Dermis blood vessel endothelial cell (primary cell): ENCODE measurements around the gene ZNF678. TPM values are rescaled to one million over a fixed set of nuclear protein-coding genes. Genes with fewer than 3 reads are reported as not detected.

Source experiments
- DNase-seq: peaks from one replicate; pipeline ENCODE4 v3.0.0; 2010
- total RNA-seq: library from RNA; depleted of rRNA; stranded (reverse); fragments of >200 nt; gene quantifications from 2 replicates; pipeline ENCODE4 v1.2.3, GENCODE V29; 2014

The ZNF678 gene
- total RNA-seq, result 11.7 and 21.4 TPM in 2 replicates

- DNase-seq, result peak; percentile 98
Measured at GRCh38 chr1:227563324-227564201, at the start of gene ZNF678. Gene ZNF678, plus strand, starts transcription at chr1:227563556. Its CDS starts 87,436 bp downstream, at chr1:227650992.

- no peak for DNase-seq
Measured at GRCh38 chr1:227518876-227519275, 44.5 kb upstream of the ZNF678 start.

DNA sequence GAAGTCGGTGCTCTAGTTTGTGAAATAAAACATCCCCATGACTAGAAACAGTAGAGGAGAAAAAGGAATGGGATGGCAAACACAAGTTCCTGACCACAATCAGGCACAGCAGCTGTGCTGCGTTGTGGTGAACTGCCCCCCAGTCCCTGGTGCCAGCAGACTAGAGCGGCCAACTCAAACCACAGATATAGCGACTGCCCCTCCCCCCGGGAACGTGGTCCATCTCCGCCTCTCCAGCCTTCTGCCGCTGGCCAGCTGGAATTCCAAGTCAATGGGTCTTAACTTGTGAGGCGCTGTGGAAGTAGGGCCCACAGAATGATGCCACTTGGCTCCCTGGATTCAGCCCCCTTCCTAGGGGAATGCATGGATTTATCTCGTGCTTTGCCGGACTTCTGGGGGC lies 41.6 kb upstream of the ZNF678 start:
- no peak for DNase-seq

DNA sequence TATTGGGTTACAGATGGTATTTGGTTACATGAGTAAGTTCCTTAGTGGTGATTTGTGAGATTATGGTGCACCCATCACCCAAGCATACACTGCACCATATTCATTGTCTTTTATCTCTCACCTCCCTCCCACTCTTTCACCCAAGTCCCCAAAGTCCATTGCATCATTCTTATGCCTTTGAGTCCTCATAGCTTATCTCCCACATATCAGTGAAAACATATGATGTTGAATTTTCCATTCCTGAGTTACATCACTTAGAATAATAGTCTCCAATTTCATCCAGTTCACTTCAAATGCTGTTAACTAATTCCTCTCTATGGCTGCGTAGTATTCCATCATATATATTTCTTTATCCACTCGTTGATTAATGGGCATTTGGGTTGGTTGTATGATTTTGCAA lies 36.8 kb upstream of the ZNF678 start:
- DNase-seq, result no peak

DNA sequence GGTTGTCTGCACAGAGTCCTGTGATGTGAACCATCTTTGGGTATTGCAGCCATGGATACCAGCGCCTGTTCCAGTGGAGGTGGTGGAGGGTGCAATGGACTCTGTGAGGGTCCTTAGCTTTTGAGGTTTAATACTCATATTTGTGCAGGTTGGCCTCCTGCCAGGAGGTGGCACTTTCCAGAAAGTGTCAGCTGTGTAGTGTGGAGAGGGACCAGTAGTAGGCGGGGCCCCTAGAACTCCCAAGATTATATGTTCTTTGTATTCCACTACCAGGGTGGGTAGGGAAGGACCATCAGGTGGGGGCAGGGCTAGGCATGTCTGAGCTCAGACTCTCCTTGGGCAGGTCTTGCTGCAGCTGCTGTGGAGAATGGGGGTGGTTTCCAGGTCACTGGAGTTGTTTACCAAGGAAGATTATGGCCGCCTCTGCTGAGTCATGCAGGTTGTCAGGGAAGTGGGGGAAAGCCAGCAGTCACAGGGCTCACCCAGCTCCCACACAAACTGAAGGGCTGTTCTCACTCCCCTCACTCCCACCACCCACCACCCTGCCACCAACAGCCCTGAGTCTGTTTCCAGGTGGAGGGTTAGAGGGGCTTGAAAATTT lies 31.2 kb upstream of the ZNF678 start:
- peak; percentile 20 for DNase-seq

- no peak for DNase-seq
Measured at GRCh38 chr1:227540170-227541098, 22.9 kb upstream of the ZNF678 start.

DNA sequence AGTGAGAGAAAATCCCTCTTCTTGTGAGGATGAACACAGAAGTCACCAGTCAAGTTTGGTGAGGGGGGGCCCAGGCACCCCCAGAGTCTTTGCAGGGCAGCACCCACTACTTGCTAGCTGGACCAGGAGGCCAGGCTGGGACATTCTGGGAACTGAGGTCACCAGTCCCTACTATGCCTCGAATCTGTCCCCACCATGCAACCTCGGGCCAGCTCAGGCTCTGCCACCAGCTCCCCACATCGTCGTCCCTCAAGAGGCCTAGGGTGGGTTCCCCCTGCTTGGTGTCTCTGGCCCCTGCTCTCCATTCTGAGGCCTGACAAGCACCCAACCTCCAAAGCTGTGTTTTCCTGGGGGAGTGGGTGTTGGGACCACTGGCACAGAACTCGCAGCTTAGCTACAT lies 22.2 kb upstream of the ZNF678 start:
- no peak for DNase-seq

- DNase-seq, result no peak
Measured at GRCh38 chr1:227541796-227542152, 21.6 kb upstream of the ZNF678 start.

GRCh38 chr1:227542153-227543120 lies 20.9 kb upstream of the ZNF678 start:
- peak; percentile 85 for DNase-seq

GRCh38 chr1:227543283-227544066 lies 19.9 kb upstream of the ZNF678 start:
- no peak for DNase-seq

DNA sequence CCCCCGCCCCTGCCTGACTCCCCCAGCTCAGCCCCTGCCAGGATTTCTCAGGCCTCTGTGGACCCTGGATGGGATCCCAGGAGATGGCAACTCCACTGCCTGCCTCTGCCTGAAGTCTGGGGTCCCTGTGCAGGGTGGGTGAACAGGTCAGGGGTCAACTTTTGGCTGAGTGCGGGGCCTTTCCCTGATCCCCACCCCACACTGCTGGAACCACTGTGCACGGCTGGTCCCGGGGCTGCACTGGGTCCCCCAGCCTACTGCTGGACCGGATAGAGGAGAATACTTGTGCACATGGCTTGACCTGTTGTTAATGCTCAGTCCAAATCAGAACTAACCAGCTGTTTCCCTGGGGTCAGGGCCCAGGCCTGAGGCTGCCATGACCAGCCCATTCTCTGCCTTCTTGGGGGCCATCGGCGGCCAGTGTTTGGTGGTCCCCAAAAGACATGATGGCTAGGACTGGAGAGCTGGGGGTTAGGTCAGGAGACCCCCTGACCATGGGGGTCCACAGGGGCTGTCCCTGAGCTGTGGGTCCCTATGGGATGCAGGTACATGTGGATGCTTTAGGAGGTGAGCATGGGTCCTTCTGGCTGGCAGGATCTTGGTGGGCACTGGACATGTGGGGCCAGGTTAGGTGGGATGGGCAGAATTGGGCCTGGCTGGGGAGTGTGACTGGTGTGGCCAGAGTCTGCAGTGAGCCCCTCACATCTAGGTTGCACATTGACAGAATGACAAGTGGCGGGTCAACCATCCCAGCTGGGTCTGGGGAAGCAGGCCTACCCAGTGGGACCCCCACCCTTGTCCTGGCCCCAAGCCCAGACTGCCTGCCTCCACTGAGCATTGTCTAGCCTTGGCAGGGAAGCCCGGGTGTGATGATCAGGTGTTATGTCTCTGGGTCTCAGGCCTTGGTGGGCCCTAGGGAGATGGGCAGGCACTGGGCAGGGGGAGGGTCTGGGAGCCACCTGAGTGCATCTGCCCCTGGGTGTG lies 19.0 kb upstream of the ZNF678 start:
- no peak for DNase-seq

GRCh38 chr1:227545361-227545760 lies 18.0 kb upstream of the ZNF678 start:
- no peak for DNase-seq

DNA sequence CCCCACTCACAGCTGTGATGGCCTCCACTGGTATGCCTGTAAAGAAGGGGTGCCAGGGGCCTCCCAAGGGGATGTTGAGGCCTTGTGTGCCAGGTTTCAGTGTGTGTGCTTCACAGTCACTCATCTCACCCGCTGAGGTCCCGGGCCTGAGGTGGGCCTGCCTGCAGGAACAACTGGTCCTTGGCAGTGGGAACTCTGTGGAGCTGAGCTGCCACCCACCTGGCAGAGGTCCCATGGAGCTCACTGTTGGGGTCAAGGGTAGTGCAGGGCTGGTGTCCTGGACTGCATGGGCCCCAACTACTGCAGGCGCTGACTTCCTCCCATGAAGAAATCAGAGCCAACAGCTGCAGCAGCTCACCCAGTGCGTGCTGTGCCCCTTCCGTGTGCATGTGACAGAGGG lies 17.3 kb upstream of the ZNF678 start:
- DNase-seq, result no peak

GRCh38 chr1:227546598-227547309 lies 16.6 kb upstream of the ZNF678 start:
- no peak for DNase-seq

DNA sequence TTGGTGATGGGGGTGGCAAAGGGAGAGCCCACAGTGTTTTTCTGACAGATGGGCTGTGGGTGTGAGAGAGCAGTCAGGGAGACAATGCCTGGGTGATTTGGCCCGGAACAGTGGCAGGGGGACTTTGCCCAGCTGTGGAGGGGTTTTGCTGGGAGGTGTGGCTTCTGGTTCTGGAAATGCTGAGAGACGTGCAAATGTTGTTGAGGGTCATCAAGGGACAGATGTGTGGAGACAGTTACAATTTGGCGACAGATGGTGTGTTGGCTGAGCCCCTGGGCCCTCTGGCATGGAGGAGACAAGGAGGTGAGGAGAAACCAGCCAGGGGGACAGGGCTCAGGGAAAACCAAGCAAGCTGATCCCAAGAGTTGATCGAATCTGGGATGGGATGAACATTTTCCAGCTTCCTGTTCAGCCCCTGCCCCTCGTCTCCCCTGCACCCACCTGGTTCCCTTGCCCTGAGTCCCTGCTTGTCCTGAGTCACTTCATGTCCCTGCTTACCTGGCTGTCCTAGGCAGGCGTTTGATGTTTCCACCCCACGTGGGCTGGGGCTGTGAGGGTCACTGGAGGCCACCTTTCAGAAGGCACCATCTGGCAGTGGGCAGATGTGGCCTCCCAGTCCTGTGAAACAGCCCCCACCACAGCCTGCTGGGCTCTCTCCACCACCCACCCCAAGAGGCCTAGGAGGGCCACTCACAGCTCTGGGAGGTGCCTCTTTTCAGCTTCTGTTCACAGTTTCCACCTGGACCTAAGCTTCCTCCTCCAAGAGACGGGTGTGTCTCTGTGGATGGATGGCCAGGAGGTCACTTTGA lies 15.8 kb upstream of the ZNF678 start:
- no peak for DNase-seq

GRCh38 chr1:227548119-227548397 lies 15.3 kb upstream of the ZNF678 start:
- DNase-seq, result no peak

GRCh38 chr1:227548448-227548847 lies 14.9 kb upstream of the ZNF678 start:
- DNase-seq, result no peak

DNA sequence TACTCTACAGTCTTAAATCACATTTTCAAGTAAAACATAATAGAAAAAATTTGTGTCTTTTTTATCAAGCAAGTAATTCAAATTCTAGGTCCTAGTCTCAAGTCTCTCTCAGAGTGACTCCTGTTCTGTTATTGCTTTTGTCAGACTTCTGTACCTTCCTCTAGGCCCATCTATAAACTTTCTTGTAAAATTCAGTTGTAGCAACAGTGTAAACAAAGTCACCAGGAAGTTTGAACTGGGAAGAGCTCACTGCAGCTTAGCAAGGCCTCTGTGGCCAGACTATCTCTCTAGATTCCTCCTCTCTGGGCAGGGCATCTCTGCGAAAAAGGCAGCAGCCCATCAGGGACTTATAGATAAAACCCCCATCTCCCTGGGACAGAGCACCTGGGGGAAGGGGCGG lies 13.5 kb upstream of the ZNF678 start:
- no peak for DNase-seq
